ENCODE measurements around the gene LRRC41.
"Not testable (repeated sequence)": the region's sequence is repeated elsewhere in the genome, so short reads cannot be mapped to it uniquely, and the experiment has no call there.

- not testable (repeated sequence) for TF ChIP-seq EZH2 (IDR thresholded peaks at IDR 0.05; ENCODE audit: borderline replicate concordance, low read depth, low read length, severe bottlenecking)
- TF ChIP-seq, protein P1, sequence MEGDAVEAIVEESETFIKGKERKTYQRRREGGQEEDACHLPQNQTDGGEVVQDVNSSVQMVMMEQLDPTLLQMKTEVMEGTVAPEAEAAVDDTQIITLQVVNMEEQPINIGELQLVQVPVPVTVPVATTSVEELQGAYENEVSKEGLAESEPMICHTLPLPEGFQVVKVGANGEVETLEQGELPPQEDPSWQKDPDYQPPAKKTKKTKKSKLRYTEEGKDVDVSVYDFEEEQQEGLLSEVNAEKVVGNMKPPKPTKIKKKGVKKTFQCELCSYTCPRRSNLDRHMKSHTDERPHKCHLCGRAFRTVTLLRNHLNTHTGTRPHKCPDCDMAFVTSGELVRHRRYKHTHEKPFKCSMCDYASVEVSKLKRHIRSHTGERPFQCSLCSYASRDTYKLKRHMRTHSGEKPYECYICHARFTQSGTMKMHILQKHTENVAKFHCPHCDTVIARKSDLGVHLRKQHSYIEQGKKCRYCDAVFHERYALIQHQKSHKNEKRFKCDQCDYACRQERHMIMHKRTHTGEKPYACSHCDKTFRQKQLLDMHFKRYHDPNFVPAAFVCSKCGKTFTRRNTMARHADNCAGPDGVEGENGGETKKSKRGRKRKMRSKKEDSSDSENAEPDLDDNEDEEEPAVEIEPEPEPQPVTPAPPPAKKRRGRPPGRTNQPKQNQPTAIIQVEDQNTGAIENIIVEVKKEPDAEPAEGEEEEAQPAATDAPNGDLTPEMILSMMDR (IDR thresholded peaks at IDR 0.05; ENCODE audit: borderline replicate concordance, extremely low read depth, low read length, poor library complexity, severe bottlenecking) = not testable (repeated sequence)
Measured at GRCh38 chr1:46322191-46322590, 18.8 kb upstream of the LRRC41 start.
